Pancreas (tissue), 10 donors: ENCODE measurements around the gene ZFYVE27. TPM values are rescaled to one million over a fixed set of nuclear protein-coding genes. Genes with fewer than 3 reads are reported as not detected.

Experiments used
- ATAC-seq, 4 donors: fragments of 200-7000 bp; cut with Tn5 transposase; one replicate each; pipeline versions ENCODE4 v1.8.0 to v1.9.1; 2020; ENCODE audit warnings: mild to moderate bottlenecking in 4 of 4, moderate library complexity in 4 of 4
- DNase-seq, 6 donors: peaks; one replicate each; pipeline ENCODE4 v3.0.0-alpha.2; 2020
- FAIRE-seq: peaks from 2 replicates; lab custom pipeline; 2012; peaks lifted over from hg19 to GRCh38; lab: Jason Lieb, UNC
- H3K27ac ChIP-seq, 4 donors: fragments of 200-600 bp; sonication (generic); 1 replicate in 3 of 4; 2 replicates in 1 of 4; pipeline versions ENCODE4 v1.5.0 to v1.8.0; 2020
- H3K27me3 ChIP-seq, 4 donors: fragments of 200-600 bp; one replicate each; pipeline ENCODE4 v1.8.0; 2021
- H3K36me3 ChIP-seq, 3 donors: fragments of 200-600 bp; sonication (generic) in 1 of 3; one replicate each; pipeline versions ENCODE4 v1.5.0 to v1.8.0; 2020 to 2021
- H3K4me1 ChIP-seq, 3 donors: fragments of 200-600 bp; one replicate each; pipeline ENCODE4 v1.8.0; 2021
- H3K4me3 ChIP-seq, 4 donors: fragments of 200-600 bp; sonication (generic) in 2 of 4; one replicate each; pipeline versions ENCODE4 v1.5.0 to v1.8.0; 2020 to 2021
- H3K9me3 ChIP-seq, 4 donors: fragments of 200-600 bp; one replicate each; pipeline ENCODE4 v1.8.0; 2021
- CTCF ChIP-seq, 4 donors: fragments of 200-600 bp; sonication (generic) in 3 of 4; IDR thresholded peaks; one replicate each; pipeline versions ENCODE4 v1.5.0 to v1.8.0; 2021; ENCODE audit warnings: antibody characterized with exemption in 4 of 4
- WGBS, 2 donors: extraction: QIAGEN DNeasy Blood & Tissue Kit; methylation state at CpG; one replicate each; pipeline ENCODE4 v1.1.7; 2013; 5-methylcytosine and 5-hydroxymethylcytosine counted together
- intact Hi-C, 3 donors: fragments of 100-400 bp; cut with DNase I; formaldehyde crosslinking; loops; one replicate each; pipeline versions ENCODE4 v1.11.1 to v1.14.2; 2022
- polyA plus RNA-seq, 2 donors: library from polyadenylated mRNA; stranded (reverse); fragments of 200-250 nt; gene quantifications; one replicate each; pipeline ENCODE4 v1.2.3, GENCODE V29; 2013
- total RNA-seq, 6 donors: library from RNA; stranded (reverse); fragmentation: NEBNext Ultra II Directional in 4 of 6; extraction: Animal tissue kit (Norgen Biotek cat#: 25700) in 4 of 6; gene quantifications; one replicate each; pipeline versions ENCODE4 v1.2.1 to v1.2.4, GENCODE V29; 2021 to 2023
- donor health status: healthy with polysubstance abuse.
- donor health status: DM: no; HTN: no; CAD: no; lungs with moderate emphysema.
- donor health status: DM: no; HTN: no; CAD: no.
- donor health status: control.
- donor health status: control.
- donor health status: Bipolar disorder and iron deficiency.
- donor health status: DM: yes; HTN: yes; CAD: no.
- donor health status: DM: no; HTN: no; CAD: no.
- donor health status: DM: no; HTN: no; CAD: no.
- donor health status: DM: yes; HTN: yes; CAD: no.

Gene ZFYVE27
- total and polyA plus RNA-seq, 8 donors, result 11.9 to 34.9 (median 15.5) TPM

GRCh38 chr10:97774811-97775294 is 37.9 kb downstream of the ZFYVE27 start:
- FAIRE-seq, result no peak
- peak; percentile 70 to 94 (median 86) for DNase-seq
- 7 to 11% methylated on average over 10 of the region's 10 CpGs for WGBS, 2 donors
- no peaks in the 10 kb centered on the region for H3K9me3 ChIP-seq
- TF ChIP-seq CTCF (IDR thresholded peaks at IDR 0.05), result no peak
- peak; percentile 72 to 86 (median 80) for ATAC-seq
- intact Hi-C loops, result no loop called here
- no peaks in the 10 kb centered on the region for H3K27me3 ChIP-seq
- H3K4me1 ChIP-seq, result peaks cover 7 to 46% (median 20%) of the 10 kb centered on the region in 3 donors
- H3K27ac ChIP-seq, result peak overlapping the region; percentile 33 to 87 (median 66)
- peak overlapping the region in 2 of 4 donors; percentile 6 to 26 for H3K4me3 ChIP-seq
- H3K36me3 ChIP-seq, result no peaks in the 10 kb centered on the region

- H3K9me3 ChIP-seq, result no peaks in the 10 kb centered on the region
- TF ChIP-seq CTCF (IDR thresholded peaks at IDR 0.05), result no peak
- H3K4me1 ChIP-seq, result peaks cover 29 to 61% (median 37%) of the 10 kb centered on the region in 3 donors
- no peaks in the 10 kb centered on the region for H3K27me3 ChIP-seq
- H3K4me3 ChIP-seq, result no peak overlapping the region
- H3K27ac ChIP-seq, result peak overlapping the region in 1 of 4 donors; percentile 7
- WGBS, 2 donors, result 68 to 74% methylated on average over 4 of the region's 4 CpGs
- no peaks in the 10 kb centered on the region for H3K36me3 ChIP-seq
- ATAC-seq (no peak), DNase-seq (no peak), FAIRE-seq (no peak)
- intact Hi-C loops, result no loop called here
Measured at GRCh38 chr10:97777143-97777542, 40.2 kb downstream of the ZFYVE27 start.

GRCh38 chr10:97778452-97779302 is 41.7 kb downstream of the ZFYVE27 start:
- Histone ChIP-seq H3K27ac (peak overlapping the region in 3 of 4 donors; percentile 13 to 31 (median 30)), H3K27me3 (no peaks in the 10 kb centered on the region), H3K36me3 (no peaks in the 10 kb centered on the region), H3K9me3 (no peaks in the 10 kb centered on the region), H3K4me3 (no peak overlapping the region), H3K4me1 (peaks cover 33 to 62% (median 41%) of the 10 kb centered on the region in 3 donors)
- DNase-seq, result peak in 4 of 6 donors; percentile 56 to 67 (median 61)
- ATAC-seq, result peak in 2 of 4 donors; percentile 14 to 17
- intact Hi-C loops, result no loop called here
- TF ChIP-seq CTCF (IDR thresholded peaks at IDR 0.05), result no peak
- WGBS, 2 donors, result 71 to 79% methylated on average over 11 of the region's 11 CpGs
- FAIRE-seq, result no peak

GRCh38 chr10:97779492-97779891 is 42.6 kb downstream of the ZFYVE27 start:
- H3K27ac ChIP-seq, result peak overlapping the region in 1 of 4 donors; percentile 88
- H3K4me3 ChIP-seq, result no peak overlapping the region
- no peak for TF ChIP-seq CTCF (IDR thresholded peaks at IDR 0.05)
- ATAC-seq, result no peak
- no peaks in the 10 kb centered on the region for H3K9me3 ChIP-seq
- H3K36me3 ChIP-seq, result no peaks in the 10 kb centered on the region
- H3K27me3 ChIP-seq, result no peaks in the 10 kb centered on the region
- H3K4me1 ChIP-seq, result peaks cover 31 to 61% (median 40%) of the 10 kb centered on the region in 3 donors
- no peak for DNase-seq
- no peak for FAIRE-seq
- WGBS, 2 donors, result 66 to 70% methylated on average over 4 of the region's 4 CpGs
- intact Hi-C loops, result no loop called here
